Activated CD4-positive, CD25-positive, alpha-beta regulatory T cell treated with anti-CD3 and anti-CD28 coated beads, Interleukin-2, amount 50 U/mL, for 24 hours (primary cell): ENCODE measurements around the gene CHST15.

Experiments used
- ATAC-seq, 2 donors: fragments of 150-1000 bp; cut with Tn5 transposase; one replicate each; pipeline ENCODE4 v1.10.0; 2021; ENCODE audit warnings: mild to moderate bottlenecking in 1 of 2, moderate library complexity in 1 of 2

The CHST15 gene

GRCh38 chr10:124062390-124062789 lies 31.0 kb downstream of the CHST15 start:
- no peak for ATAC-seq

GRCh38 chr10:124061030-124061429 lies 32.4 kb downstream of the CHST15 start:
- ATAC-seq, result no peak

GRCh38 chr10:124060148-124060720 lies 33.2 kb downstream of the CHST15 start:
- no peak for ATAC-seq

GRCh38 chr10:124059551-124059950 lies 33.8 kb downstream of the CHST15 start:
- no peak for ATAC-seq

GRCh38 chr10:124058346-124059003 lies 34.9 kb downstream of the CHST15 start:
- ATAC-seq, result no peak

- ATAC-seq, result no peak
Measured at GRCh38 chr10:124057601-124058000, 35.8 kb downstream of the CHST15 start.

GRCh38 chr10:124056337-124056980 lies 36.9 kb downstream of the CHST15 start:
- no peak for ATAC-seq

- no peak for ATAC-seq
Measured at GRCh38 chr10:124053971-124054370, 39.4 kb downstream of the CHST15 start.

GRCh38 chr10:124052561-124052960 lies 40.8 kb downstream of the CHST15 start:
- ATAC-seq, result no peak

GRCh38 chr10:124050021-124051015 lies 43.1 kb downstream of the CHST15 start:
- ATAC-seq, result no peak

- no peak for ATAC-seq
Measured at GRCh38 chr10:124049484-124049883, 43.9 kb downstream of the CHST15 start.

GRCh38 chr10:124048371-124049290 lies 44.8 kb downstream of the CHST15 start:
- ATAC-seq, result no peak

GRCh38 chr10:124047427-124048152 lies 45.8 kb downstream of the CHST15 start:
- no peak for ATAC-seq

GRCh38 chr10:124045801-124046355 lies 47.5 kb downstream of the CHST15 start:
- no peak for ATAC-seq

GRCh38 chr10:124045276-124045675 lies 48.1 kb downstream of the CHST15 start:
- ATAC-seq, result no peak

GRCh38 chr10:124044143-124044862 lies 49.1 kb downstream of the CHST15 start:
- no peak for ATAC-seq

GRCh38 chr10:124043310-124044142 lies 49.9 kb downstream of the CHST15 start:
- peak; percentile 35 to 38 for ATAC-seq

GRCh38 chr10:124042656-124043309 lies 50.6 kb downstream of the CHST15 start:
- no peak for ATAC-seq
